ENCODE data around the gene OTOL1. TPM values are rescaled to one million over a fixed set of nuclear protein-coding genes. Genes with fewer than 3 reads are reported as not detected.

OTOL1 gene
- total RNA-seq (2022) (not detected in 2 replicates), Bru-seq, nascent RNA (percentile 17 among the genes with signal in this experiment), BruChase-seq, experiment 1, labeled RNA remaining after a 6-hour chase (percentile 12 among the genes with signal in this experiment), BruChase-seq, experiment 2, labeled RNA remaining after a 2-hour chase (not detected)
- long read RNA-seq: 0 reads

DNA sequence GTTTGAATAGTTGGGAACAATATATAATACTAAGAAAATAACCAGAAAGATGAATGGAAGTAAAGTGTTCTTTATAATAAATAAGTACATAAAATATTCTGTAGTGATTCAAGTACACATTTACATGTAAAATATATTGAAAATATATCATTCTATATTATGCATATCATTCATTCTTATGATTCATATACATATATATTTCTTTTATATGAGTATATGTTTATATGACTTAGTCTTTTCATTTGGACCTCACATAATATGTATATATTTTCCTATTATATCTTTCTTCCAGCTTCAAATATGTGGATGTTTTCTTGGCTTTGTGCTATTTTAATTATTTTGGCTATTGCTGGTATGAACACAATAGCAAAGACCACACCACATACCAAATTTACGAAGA, at the start of gene OTOL1:
Gene OTOL1 (plus strand): TSS at position 301 of the 400 bp plus-strand sequence. CDS start 0 bp downstream, at position 301.
- TF ChIP-seq, protein P1, sequence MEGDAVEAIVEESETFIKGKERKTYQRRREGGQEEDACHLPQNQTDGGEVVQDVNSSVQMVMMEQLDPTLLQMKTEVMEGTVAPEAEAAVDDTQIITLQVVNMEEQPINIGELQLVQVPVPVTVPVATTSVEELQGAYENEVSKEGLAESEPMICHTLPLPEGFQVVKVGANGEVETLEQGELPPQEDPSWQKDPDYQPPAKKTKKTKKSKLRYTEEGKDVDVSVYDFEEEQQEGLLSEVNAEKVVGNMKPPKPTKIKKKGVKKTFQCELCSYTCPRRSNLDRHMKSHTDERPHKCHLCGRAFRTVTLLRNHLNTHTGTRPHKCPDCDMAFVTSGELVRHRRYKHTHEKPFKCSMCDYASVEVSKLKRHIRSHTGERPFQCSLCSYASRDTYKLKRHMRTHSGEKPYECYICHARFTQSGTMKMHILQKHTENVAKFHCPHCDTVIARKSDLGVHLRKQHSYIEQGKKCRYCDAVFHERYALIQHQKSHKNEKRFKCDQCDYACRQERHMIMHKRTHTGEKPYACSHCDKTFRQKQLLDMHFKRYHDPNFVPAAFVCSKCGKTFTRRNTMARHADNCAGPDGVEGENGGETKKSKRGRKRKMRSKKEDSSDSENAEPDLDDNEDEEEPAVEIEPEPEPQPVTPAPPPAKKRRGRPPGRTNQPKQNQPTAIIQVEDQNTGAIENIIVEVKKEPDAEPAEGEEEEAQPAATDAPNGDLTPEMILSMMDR (IDR thresholded peaks at IDR 0.05; ENCODE audit: unreplicated experiment): no peak
- intact Hi-C loops (cut with micrococcal nuclease; ENCODE audit: unreplicated experiment): no loop called here
- Mint-ChIP-seq H3K4me3 (ENCODE audit: low read depth, unreplicated experiment) (no peak within 1 kb of the TSS), H3K27ac (ENCODE audit: unreplicated experiment) (no peak within 1 kb of the TSS), H3K27me3 (ENCODE audit: unreplicated experiment) (no peaks in the 10 kb centered on the region), H3K36me3 (ENCODE audit: insufficient read depth, unreplicated experiment) (no peaks in the 10 kb centered on the region), H3K4me1 (ENCODE audit: low read depth, unreplicated experiment) (peaks cover 21% of the 10 kb centered on the region), H3K9me3 (ENCODE audit: low read depth, unreplicated experiment) (peaks cover 11% of the 10 kb centered on the region)
- DNase-seq: no peak
- CTCF ChIA-PET: no interaction called here
- no TSS peak for BruUV-seq (replicated peaks)

DNA sequence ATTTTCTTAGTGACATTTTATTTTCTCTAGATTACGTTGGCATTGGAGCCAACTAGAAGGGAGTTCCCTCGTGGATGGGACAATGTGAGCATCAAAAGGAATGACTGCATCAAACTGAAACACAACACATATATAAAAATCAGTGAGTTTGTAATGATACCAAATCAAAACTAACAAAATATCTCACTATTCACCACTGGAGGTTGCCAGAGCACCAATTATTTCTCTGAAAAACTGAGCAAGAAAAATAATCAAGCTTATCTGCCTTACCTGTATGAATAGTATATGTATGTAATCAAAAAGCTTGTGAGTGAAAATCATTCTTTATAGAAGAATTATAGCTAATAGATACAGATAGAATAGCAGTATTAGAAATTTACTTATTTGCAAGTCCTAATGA, 46.8 kb upstream of the OTOL1 start:
- no peaks in the 10 kb centered on the region for H3K36me3 Mint-ChIP-seq (ENCODE audit: insufficient read depth, unreplicated experiment)
- no TSS peak for BruUV-seq (replicated peaks)
- CTCF ChIA-PET: interaction anchor here (1.0 to 1.4 kb wide), 2 partner anchors 9 to 27 kb away, joined by 3 to 6 read pairs; no protein-coding TSS in a partner anchor

DNA sequence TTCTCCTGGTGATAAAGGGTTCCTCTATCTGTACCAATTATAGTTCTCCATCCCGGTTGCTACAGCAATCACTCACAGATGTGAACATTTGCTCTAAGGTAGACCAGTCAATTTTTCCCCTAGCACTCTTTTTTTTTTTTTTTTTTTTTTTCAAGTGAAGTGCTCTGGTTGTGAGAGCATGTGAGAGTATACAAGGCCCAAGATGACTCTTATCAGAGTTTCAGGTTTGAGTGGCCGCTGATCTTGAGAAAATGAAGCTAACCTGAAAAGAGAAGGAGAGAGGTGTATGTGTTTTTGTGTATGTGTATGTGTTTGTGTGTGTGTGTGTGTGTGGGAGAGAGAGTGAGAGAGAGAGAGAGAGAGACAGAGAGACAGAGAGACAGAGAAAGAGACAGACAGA, 44.4 kb upstream of the OTOL1 start:
- BruUV-seq (replicated peaks): no TSS peak
- no peaks in the 10 kb centered on the region for H3K36me3 Mint-ChIP-seq (ENCODE audit: insufficient read depth, unreplicated experiment)
- no peak for DNase-seq
- H3K27ac Mint-ChIP-seq (ENCODE audit: unreplicated experiment): no peak overlapping the region
- CTCF ChIA-PET: interaction anchor here (0.6 to 0.7 kb wide), 2 partner anchors 198 to 254 kb away, joined by 3 to 5 read pairs; no protein-coding TSS in a partner anchor
- H3K4me3 Mint-ChIP-seq (ENCODE audit: low read depth, unreplicated experiment): no peak overlapping the region
- no peaks in the 10 kb centered on the region for H3K27me3 Mint-ChIP-seq (ENCODE audit: unreplicated experiment)
- TF ChIP-seq, protein P1 (IDR thresholded peaks at IDR 0.05; ENCODE audit: unreplicated experiment): no peak
- H3K4me1 Mint-ChIP-seq (ENCODE audit: low read depth, unreplicated experiment): peaks cover 6% of the 10 kb centered on the region
- intact Hi-C loops (cut with micrococcal nuclease; ENCODE audit: unreplicated experiment): no loop called here
- H3K9me3 Mint-ChIP-seq (ENCODE audit: low read depth, unreplicated experiment): peaks cover 3% of the 10 kb centered on the region

More for the DNA sequence above, 46.8 kb upstream of the OTOL1 start:
- TF ChIP-seq, protein P1 (IDR thresholded peaks at IDR 0.05; ENCODE audit: unreplicated experiment): peak; percentile 20
- H3K9me3 Mint-ChIP-seq (ENCODE audit: low read depth, unreplicated experiment): no peaks in the 10 kb centered on the region
- DNase-seq: no peak
- no peaks in the 10 kb centered on the region for H3K27me3 Mint-ChIP-seq (ENCODE audit: unreplicated experiment)
- peaks cover 6% of the 10 kb centered on the region for H3K4me1 Mint-ChIP-seq (ENCODE audit: low read depth, unreplicated experiment)
- no peak overlapping the region for H3K4me3 Mint-ChIP-seq (ENCODE audit: low read depth, unreplicated experiment)
- intact Hi-C loops (cut with micrococcal nuclease; ENCODE audit: unreplicated experiment): loop anchor here (5.0 kb wide), 1 partner anchor 113 kb away; no protein-coding TSS in a partner anchor
- H3K27ac Mint-ChIP-seq (ENCODE audit: unreplicated experiment): no peak overlapping the region

DNA sequence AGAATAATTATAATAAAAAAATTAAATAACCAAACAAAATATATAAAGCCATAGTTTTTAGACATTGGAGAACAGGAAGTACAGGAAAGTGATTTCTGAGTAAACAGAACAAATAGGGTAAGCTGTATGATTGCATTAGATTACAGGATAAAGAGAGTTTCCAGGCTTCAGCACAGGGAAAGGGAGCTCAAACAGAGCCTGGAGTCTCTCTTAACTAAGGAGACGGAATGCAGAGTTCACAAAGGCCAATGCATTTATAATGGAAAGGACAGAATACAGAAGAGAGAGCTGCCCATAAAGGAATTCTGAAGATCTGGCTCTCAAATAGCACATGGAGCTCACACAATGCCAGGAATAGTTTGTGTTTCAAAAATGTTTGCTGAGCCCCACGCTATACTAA, 42.0 kb upstream of the OTOL1 start:
- Mint-ChIP-seq H3K27ac (ENCODE audit: unreplicated experiment) (no peak overlapping the region), H3K9me3 (ENCODE audit: low read depth, unreplicated experiment) (peaks cover 3% of the 10 kb centered on the region), H3K4me1 (ENCODE audit: low read depth, unreplicated experiment) (peaks cover 2% of the 10 kb centered on the region), H3K36me3 (ENCODE audit: insufficient read depth, unreplicated experiment) (no peaks in the 10 kb centered on the region), H3K4me3 (ENCODE audit: low read depth, unreplicated experiment) (no peak overlapping the region), H3K27me3 (ENCODE audit: unreplicated experiment) (no peaks in the 10 kb centered on the region)
- DNase-seq: no peak
- BruUV-seq (replicated peaks): no TSS peak
- TF ChIP-seq, protein P1 (IDR thresholded peaks at IDR 0.05; ENCODE audit: unreplicated experiment): no peak
- CTCF ChIA-PET: no interaction called here
- intact Hi-C loops (cut with micrococcal nuclease; ENCODE audit: unreplicated experiment): no loop called here

All from Calu3 (cell line).